D721Med (cell line): ENCODE results near the gene BICDL1.

ENCODE experiments used
- DNase-seq: peaks from one replicate; pipeline ENCODE4 v3.0.0; 2011; ENCODE audit warnings: low spot score; ENCODE audit not compliant: insufficient read length
- FAIRE-seq: peaks from 2 replicates; lab custom pipeline; 2011; peaks lifted over from hg19 to GRCh38; lab: Jason Lieb, UNC
- CTCF ChIP-seq: IDR thresholded peaks from 2 replicates; pipeline ENCODE4 v1.5.1; 2012; ENCODE audit warnings: mild to moderate bottlenecking, control low read depth; ENCODE audit not compliant: insufficient read depth; ENCODE audit errors: missing control alignments

The BICDL1 gene

GRCh38 chr12:119988472-119989360, at the start of gene BICDL1:
Gene BICDL1 (plus strand): TSS chr12:119989236. CDS start chr12:119989869, 633 bp downstream.
- peak; percentile 39 for DNase-seq
- no peak for TF ChIP-seq CTCF
- no peak for FAIRE-seq

- TF ChIP-seq CTCF, result no peak
- DNase-seq (no peak), FAIRE-seq (no peak)
These were observed 48.1 kb upstream of the BICDL1 start for GRCh38 chr12:119940897-119941296.

- no peak for DNase-seq
- no peak for FAIRE-seq
- TF ChIP-seq CTCF, result no peak
These were observed 46.6 kb upstream of the BICDL1 start for GRCh38 chr12:119942386-119942785.

- no peak for FAIRE-seq
- no peak for TF ChIP-seq CTCF
- no peak for DNase-seq
These were observed 42.8 kb upstream of the BICDL1 start for GRCh38 chr12:119946213-119946612.

GRCh38 chr12:119949145-119949544, 39.9 kb upstream of the BICDL1 start:
- FAIRE-seq (no peak), DNase-seq (no peak)

GRCh38 chr12:119949594-119949993, 39.4 kb upstream of the BICDL1 start:
- FAIRE-seq, result no peak
- TF ChIP-seq CTCF, result no peak
- no peak for DNase-seq

More at GRCh38 chr12:119949145-119949544, 39.9 kb upstream of the BICDL1 start:
- TF ChIP-seq CTCF, result no peak

- DNase-seq, result no peak
- FAIRE-seq, result no peak
- TF ChIP-seq CTCF, result no peak
These were observed 33.0 kb upstream of the BICDL1 start for GRCh38 chr12:119956047-119956446.
